Measurements from ENCODE around the gene AHNAK. TPM values are rescaled to one million over a fixed set of nuclear protein-coding genes. Genes with fewer than 3 reads are reported as not detected.

Gene AHNAK
- total and polyA plus RNA-seq, 9 donors, result 114 to 699 (median 540) TPM

DNA sequence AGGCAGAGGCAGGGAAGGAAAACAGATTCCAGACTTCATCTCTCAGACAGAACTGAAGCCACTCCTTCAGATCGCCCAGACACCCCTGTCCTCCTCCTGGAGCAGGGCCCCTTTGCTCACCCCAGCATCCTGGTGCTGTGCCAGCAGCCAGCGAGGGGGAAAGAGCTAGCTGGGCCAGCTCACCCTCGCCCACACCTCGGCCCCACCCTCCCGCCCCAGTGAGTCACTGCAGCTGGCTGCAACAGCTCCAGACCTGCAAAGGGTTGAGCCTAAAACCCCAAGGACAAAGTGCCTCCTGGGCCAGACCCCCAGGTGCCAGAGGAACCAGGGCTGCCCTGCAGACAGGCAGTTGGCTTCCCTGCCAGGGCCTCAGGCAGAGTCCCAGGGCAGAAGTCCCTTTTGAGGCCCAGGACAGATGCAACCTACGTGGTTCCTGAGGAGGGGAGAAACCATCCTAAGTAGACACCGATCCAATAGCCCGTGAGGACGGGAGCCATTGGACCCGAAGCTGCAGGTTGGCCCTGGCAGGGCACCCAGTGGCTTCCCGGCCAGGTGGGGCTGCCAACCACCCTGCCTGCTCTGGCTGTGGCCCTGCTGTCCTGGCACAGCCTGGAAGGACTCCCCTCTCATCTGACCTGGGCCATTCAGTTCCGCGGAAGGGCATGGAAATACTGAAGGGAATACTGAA, 7.2 kb downstream of the AHNAK start:
- TF ChIP-seq EP300 (IDR thresholded peaks at IDR 0.05), result no peak
- Histone ChIP-seq H3K9me3 (no peaks in the 10 kb centered on the region), H3K36me3 (no peaks in the 10 kb centered on the region), H3K4me1 (ENCODE audit: insufficient read depth) (peaks cover 46% of the 10 kb centered on the region), H3K27me3 (no peaks in the 10 kb centered on the region), H3K4me3 (peak overlapping the region; percentile 24), H3K27ac (peak overlapping the region in 1 of 2 donors; percentile 32)
- WGBS, 3 donors, result 13 to 17% (median 13%) methylated on average over 12 to 13 of the region's 13 CpGs
- intact Hi-C loops (cut with DNase I), result no loop called here
- DNase-seq, result peak; percentile 81 to 89 (median 89)

GRCh38 chr11:62538470-62539237, 8.0 kb downstream of the AHNAK start:
- H3K9me3 ChIP-seq, result no peaks in the 10 kb centered on the region
- WGBS, 3 donors, result 50 to 55% (median 53%) methylated on average over 19 of the region's 19 CpGs
- DNase-seq, result no peak
- H3K36me3 ChIP-seq, result no peaks in the 10 kb centered on the region
- TF ChIP-seq EP300 (IDR thresholded peaks at IDR 0.05) (no peak), CTCF (IDR thresholded peaks at IDR 0.05) (no peak), POLR2A (IDR thresholded peaks at IDR 0.05) (no peak)
- peaks cover 46% of the 10 kb centered on the region for H3K4me1 ChIP-seq (ENCODE audit: insufficient read depth)
- H3K27me3 ChIP-seq, result no peaks in the 10 kb centered on the region
- H3K27ac ChIP-seq, result peak overlapping the region in 1 of 2 donors; percentile 32
- intact Hi-C loops (cut with DNase I), result no loop called here
- H3K4me3 ChIP-seq, result peak overlapping the region; percentile 24

- intact Hi-C loops (cut with DNase I), result no loop called here
- 44 to 63% (median 54%) methylated on average over 21 of the region's 21 CpGs for whole genome bisulfite sequencing, 3 donors
- H3K9me3 ChIP-seq, result no peaks in the 10 kb centered on the region
- H3K36me3 ChIP-seq, result no peaks in the 10 kb centered on the region
- H3K4me3 ChIP-seq, result no peak overlapping the region
- H3K27ac ChIP-seq, result no peak overlapping the region
- H3K27me3 ChIP-seq, result no peaks in the 10 kb centered on the region
- DNase-seq, result no peak
- H3K4me1 ChIP-seq (ENCODE audit: insufficient read depth), result peaks cover 34% of the 10 kb centered on the region
- TF ChIP-seq EP300 (IDR thresholded peaks at IDR 0.05), result no peak
- TF ChIP-seq CTCF (IDR thresholded peaks at IDR 0.05), result no peak
- no peak for TF ChIP-seq POLR2A (IDR thresholded peaks at IDR 0.05)
Observed at GRCh38 chr11:62536301-62536957, 10.2 kb downstream of the AHNAK start.

DNA sequence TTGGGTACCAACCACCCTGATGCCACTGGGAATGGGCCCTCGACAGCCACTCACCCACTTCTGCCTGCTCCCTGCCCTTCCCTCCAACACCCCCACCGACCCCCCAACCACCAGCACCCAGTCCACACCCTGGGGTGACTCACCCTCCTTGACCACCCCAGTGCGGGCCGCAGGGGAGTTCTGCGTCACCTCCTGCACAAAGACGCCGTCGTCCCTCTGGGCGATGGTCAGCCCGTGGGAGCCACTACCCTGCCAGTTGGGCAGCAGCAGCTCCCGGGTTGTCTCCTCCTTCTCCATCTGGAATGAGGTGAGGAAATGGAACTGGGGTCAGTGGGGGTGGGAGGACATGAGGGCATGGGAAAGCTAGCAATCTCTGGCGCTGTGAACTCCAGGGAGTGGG, 10.8 kb downstream of the AHNAK start:
- Histone ChIP-seq H3K36me3 (no peaks in the 10 kb centered on the region), H3K4me1 (ENCODE audit: insufficient read depth) (peaks cover 27% of the 10 kb centered on the region), H3K27me3 (no peaks in the 10 kb centered on the region), H3K4me3 (no peak overlapping the region), H3K27ac (no peak overlapping the region), H3K9me3 (no peaks in the 10 kb centered on the region)
- DNase-seq, result no peak
- WGBS, 3 donors, result 75 to 83% (median 76%) methylated on average over 12 of the region's 12 CpGs
- no peak for TF ChIP-seq POLR2A (IDR thresholded peaks at IDR 0.05)
- intact Hi-C loops (cut with DNase I), result loop anchor here in 1 of 4 donors (2.0 kb wide), 1 partner anchor 23 kb away; no protein-coding TSS in a partner anchor

DNA sequence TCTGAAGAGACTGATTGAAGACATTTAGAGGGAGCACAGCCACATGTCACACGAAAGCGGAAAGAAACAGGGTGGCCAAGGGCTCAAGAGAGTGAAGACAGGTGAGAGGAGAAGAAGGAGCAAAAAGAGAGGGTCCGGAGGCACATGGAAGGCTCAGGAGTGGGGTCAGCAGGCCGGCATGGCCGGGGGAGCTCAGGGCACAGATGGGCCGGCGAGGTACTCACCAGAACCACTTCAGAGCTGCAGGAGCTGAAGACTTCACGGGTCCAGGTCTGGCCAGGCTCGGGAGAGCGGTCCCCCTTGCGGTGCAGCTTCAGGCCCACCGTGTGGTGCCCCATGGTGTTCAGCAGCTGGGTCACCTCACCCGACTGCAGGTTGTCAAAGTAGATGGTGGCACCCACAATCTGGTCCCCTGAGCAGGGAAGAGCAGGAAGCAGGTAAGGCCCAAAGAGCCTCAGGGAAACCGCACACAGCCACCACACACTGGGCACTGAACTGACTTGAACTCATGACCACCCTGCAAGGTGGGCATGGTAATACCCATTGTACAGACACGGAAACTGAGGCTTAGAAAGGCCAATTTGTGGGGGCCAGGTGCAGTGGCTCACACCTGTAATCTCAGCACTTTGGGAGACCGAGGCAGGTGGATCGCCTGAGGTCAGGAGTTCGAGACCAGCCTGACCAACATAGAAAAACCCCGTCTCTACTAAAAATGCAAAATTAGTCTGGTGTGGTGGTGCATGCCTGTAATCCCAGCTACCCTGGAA, 11.6 kb downstream of the AHNAK start:
- Histone ChIP-seq H3K4me1 (ENCODE audit: insufficient read depth) (peaks cover 24% of the 10 kb centered on the region), H3K27ac (no peak overlapping the region), H3K4me3 (no peak overlapping the region), H3K9me3 (no peaks in the 10 kb centered on the region), H3K27me3 (no peaks in the 10 kb centered on the region), H3K36me3 (no peaks in the 10 kb centered on the region)
- no peak for TF ChIP-seq POLR2A (IDR thresholded peaks at IDR 0.05)
- no peak for DNase-seq
- intact Hi-C loops (cut with DNase I), result loop anchor here in 1 of 4 donors (2.0 kb wide), 1 partner anchor 22 kb away; no protein-coding TSS in a partner anchor
- WGBS, 3 donors, result 93 to 94% (median 93%) methylated on average over 19 of the region's 19 CpGs

Data from ovary (tissue), 9 donors.